Fibroblast of the aortic adventitia (primary cell): Measurements from ENCODE around the gene EYS. TPM values are rescaled to one million over a fixed set of nuclear protein-coding genes. Genes with fewer than 3 reads are reported as not detected.

Source experiments
- DNase-seq: peaks from one replicate; pipeline ENCODE4 v3.0.0-alpha.2; 2010; ENCODE audit warnings: low read depth
- H3K4me3 ChIP-seq: 2 replicates; pipeline ENCODE4 v1.5.1; 2011; ENCODE audit warnings: low read depth, mild to moderate bottlenecking, control low read depth, low read length, moderate library complexity
- total RNA-seq: library from RNA; depleted of rRNA; stranded (reverse); fragments of >200 nt; gene quantifications from 2 replicates; pipeline ENCODE4 v1.2.3, GENCODE V29; 2012; ENCODE audit warnings: low replicate concordance
- TF ChIP-seq, protein P1 (sequence below): IDR thresholded peaks from 2 replicates; pipeline ENCODE4 v1.5.1; 2011; ENCODE audit warnings: mild to moderate bottlenecking, low read length, control low read depth, inconsistent platforms; ENCODE audit not compliant: insufficient read depth

EYS gene
- total RNA-seq, 1 donor = 0.09 TPM

DNA sequence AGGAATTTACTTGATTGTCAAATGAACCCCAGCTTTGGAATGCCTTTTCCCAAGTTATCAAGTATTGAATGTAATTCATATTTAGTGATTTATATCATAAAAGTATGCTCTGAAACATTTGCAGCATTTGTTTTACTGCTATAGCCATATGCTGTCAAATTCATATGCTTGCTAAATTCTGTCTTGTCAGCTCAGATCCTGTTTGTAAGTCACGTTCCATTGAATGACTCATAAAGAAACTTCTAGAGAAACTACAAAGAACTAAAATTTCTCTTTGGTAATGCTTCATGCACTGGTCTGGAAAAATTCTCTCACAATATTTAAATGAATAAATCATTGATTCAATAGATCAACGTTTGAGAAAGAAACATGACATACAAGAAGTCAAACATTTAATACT is 1625.6 kb downstream of the EYS start:
- TF ChIP-seq, protein P1, sequence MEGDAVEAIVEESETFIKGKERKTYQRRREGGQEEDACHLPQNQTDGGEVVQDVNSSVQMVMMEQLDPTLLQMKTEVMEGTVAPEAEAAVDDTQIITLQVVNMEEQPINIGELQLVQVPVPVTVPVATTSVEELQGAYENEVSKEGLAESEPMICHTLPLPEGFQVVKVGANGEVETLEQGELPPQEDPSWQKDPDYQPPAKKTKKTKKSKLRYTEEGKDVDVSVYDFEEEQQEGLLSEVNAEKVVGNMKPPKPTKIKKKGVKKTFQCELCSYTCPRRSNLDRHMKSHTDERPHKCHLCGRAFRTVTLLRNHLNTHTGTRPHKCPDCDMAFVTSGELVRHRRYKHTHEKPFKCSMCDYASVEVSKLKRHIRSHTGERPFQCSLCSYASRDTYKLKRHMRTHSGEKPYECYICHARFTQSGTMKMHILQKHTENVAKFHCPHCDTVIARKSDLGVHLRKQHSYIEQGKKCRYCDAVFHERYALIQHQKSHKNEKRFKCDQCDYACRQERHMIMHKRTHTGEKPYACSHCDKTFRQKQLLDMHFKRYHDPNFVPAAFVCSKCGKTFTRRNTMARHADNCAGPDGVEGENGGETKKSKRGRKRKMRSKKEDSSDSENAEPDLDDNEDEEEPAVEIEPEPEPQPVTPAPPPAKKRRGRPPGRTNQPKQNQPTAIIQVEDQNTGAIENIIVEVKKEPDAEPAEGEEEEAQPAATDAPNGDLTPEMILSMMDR = no peak
- DNase-seq = no peak
- H3K4me3 ChIP-seq = no peak overlapping the region

DNA sequence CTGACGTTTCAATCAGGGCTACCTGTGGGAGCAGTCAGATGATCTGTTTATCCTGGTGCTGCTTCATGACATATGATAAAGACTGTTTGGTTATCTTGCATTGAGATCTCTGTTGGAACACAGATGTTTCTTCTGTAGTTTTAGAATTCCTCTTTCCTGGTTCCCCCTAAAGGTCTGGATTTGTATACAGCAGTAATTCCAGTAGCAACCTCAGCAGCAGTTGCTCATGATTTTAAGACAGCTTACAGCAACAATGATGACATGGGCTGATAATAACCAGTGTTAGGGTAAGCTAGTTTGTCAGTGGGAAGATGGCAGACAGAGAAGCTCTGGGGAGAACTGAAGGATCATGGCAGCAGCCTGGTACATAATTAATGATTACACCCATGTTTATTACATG is 1632.0 kb downstream of the EYS start:
- DNase-seq = no peak
- no peak overlapping the region for H3K4me3 ChIP-seq
- TF ChIP-seq, protein P1 = no peak

DNA sequence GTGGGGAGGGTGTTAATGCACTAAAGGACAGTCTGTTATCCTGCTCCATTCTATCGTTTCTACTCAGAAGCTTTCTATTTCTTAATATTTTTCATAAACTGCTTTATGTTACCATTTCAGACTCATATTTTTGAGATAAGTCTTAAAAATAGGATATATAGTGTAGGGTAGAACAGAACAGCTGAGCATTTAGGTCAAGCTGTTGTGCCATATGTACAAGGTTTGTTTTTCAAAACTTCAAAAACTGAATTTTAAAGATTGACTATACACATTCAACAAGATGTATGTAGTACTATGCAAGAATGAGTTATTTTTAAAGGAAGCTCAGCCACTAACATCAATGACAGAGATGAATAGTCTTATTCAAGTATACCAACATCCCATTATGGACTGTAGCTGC is 1634.3 kb downstream of the EYS start:
- TF ChIP-seq, protein P1 = no peak
- DNase-seq = no peak
- no peak overlapping the region for H3K4me3 ChIP-seq

DNA sequence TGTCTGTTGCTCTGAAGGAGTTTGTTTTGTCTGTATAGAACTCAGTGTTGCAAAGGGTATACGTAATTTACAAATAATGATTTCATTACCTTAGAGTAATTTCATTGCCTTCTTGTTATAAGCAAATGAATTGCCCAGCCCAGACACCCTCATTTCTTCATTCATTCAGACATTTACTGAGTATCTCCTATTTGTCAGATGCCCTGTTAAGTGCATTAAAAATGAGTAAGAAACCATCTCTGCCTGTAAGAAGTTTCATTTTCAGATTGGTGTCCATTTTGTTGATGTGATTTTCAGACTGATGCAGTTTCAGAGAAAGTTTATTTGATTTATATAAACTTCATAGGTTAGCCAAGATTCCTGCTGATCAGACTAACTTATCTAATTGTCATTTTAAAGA is 1642.1 kb downstream of the EYS start:
- TF ChIP-seq, protein P1 = no peak
- DNase-seq = no peak
- no peak overlapping the region for H3K4me3 ChIP-seq

DNA sequence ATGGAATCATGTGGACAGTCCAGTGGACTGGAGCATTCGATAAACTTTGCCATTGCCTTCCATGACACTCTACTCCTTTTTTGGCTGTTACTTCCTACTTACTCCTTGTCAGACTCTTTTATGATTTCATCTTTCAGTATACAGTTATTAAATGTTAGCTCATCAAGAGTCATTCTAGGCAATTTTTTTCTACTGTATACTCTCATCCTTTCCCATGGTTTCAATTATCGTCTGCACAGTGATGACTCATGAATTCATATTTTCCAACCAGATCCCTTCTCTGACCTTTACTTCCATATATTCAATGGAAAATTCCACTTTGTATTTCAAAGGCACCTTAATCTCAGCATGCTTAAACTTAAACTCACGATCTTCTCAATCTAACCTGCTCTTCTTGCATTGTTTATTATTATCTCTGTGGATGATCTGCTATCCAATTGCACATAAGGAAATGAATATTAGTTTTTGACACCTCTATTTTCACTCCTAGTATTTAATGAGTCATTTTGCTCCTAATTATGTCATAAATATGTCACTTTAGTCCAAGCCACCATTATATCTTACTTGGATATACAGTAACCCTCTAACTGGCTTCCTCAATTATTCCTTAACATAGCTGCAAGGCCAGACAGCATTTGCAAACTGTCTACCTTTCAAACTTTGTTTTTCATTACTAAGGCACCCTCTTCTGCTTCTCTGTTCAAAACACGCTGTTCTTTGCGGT is 1643.9 kb downstream of the EYS start:
- TF ChIP-seq, protein P1 = no peak
- no peak for DNase-seq
- H3K4me3 ChIP-seq = no peak overlapping the region

DNA sequence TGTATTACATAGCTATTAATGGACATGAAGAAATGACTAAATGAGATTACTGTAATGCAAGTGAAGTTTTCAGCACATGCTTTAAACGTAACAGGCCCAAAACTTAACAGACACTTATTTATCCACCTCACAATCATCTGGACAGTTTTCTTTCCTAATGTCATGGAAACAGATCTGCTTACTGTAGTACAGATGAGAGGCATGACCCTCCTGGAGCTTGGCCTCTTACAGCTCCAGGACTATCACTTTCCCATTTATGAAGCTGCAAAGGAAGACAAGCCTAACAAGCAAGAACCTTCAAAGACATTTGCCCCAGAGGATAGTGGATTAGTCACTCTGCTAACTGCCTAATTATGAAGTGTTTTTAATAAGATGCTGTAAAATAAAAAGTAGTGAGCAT is 1652.2 kb downstream of the EYS start:
- DNase-seq = no peak
- TF ChIP-seq, protein P1 = no peak
- no peak overlapping the region for H3K4me3 ChIP-seq

DNA sequence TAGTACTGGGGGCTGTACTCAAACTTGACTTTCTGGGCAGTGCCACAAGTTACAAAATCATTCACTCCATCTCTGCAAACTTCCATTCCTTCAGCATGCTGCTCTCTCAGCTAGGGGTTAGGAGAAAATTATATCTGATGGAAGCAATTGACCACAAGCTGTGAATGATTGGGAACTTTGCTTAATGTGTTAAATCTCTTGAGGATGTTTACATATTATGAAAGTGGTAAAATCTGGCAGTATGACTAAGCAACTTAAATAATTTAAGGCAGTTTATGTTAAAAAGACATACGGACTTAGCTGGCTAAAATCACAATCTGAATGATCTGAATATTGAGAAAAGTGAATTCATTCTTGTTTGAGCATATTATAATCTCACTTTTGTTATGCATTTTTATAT is 1656.4 kb downstream of the EYS start:
- no peak overlapping the region for H3K4me3 ChIP-seq
- TF ChIP-seq, protein P1 = no peak
- DNase-seq = no peak
